Activated CD4-positive, alpha-beta T cell treated with anti-CD3 and anti-CD28 coated beads, Interleukin-2, amount 50 U/mL, for 4 hours (primary cell): ENCODE data around the gene NAP1L4.
"Not testable (repeated sequence)": the region's sequence is repeated elsewhere in the genome, so short reads cannot be mapped to it uniquely, and the experiment has no call there.

Experiments
- DNase-seq, 2 experiments: peaks; one replicate each; pipeline ENCODE4 v3.0.0-alpha.2; 2020

Gene NAP1L4

GRCh38 chr11:2920343-2920742 is 71.8 kb downstream of the NAP1L4 start:
- DNase-seq = no peak

GRCh38 chr11:2919837-2920236 is 72.3 kb downstream of the NAP1L4 start:
- no peak for DNase-seq

DNA sequence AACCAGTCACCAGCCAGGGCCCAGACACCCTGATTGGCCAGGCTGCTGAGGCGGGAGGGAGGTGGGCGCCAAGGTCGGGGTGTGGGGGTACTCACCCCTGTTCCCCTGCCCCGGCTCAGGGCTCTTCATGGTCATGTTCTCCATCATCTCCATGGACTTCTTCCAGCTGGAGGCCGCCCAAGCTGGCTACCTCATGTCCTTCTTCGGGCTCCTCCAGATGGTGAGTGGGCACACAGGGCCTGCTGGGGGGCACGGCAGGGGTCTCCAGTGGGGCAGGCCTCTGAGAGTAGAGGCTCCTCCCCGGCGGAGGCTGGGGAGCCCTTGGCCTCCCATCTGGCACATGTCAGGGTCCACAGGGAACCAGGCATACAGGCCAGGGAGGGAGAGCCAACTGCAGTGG is 72.9 kb downstream of the NAP1L4 start:
- no peak for DNase-seq

- DNase-seq = no peak
Measured at GRCh38 chr11:2917842-2918490, 74.2 kb downstream of the NAP1L4 start.

- no peak for DNase-seq
Measured at GRCh38 chr11:2916892-2917645, 75.1 kb downstream of the NAP1L4 start.

DNA sequence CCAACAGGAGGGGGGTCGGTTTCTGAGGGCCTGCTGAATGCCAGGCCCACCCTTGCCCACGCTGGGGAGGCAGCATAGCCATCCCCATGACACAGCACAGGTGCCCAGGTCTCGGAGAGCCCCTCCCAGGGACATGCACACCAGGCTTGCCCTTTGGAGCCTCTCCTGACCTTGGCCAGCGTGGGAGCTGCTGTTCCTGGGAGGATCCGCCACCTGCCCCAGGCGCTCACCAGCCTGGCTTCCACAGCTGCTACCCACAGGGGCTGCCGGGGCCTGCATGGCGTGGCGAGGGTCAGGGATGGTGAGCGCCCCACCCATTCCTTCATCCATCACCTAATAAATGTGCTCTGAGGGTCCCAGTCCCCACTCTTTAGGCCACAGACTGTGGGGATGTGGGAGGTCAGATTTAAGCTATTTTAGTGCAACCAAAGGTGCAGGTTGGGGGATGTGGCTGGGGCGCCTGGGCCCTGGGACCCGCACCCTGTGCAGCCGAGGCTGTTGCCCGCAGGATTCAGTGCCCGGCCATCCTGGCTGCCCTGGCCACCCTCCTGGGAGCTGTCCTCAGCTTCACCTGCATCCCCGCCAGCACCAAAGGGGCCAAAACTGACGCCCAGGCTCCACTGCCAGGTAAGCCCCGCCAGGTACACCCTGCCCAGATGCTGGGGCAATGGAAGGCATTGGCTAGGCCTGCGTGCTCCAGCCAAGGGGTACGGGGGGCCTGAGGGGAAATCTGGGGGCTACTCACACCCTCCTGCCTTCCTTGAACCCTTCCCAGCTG is 75.8 kb downstream of the NAP1L4 start:
- DNase-seq = no peak

DNA sequence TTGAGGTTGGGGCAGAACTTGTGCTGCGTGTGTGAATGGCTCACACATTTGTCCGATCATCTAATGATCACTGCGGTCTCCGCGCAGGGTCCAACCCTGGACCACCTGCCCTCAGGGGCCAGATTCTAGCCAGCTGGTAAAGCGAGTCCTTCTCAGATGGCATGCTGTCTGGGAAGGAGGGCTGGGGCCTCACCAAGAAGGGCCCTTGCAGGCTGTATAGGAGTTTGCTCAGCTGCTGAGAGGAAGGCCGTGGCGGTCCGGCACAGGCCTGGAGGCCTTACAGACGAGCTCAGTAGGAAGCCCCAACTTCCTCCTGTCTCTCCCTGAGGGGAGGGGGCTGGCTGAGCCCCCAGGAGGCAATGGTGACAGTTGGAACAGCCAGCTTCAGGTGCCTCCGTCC is 76.7 kb downstream of the NAP1L4 start:
- DNase-seq = no peak

GRCh38 chr11:2914455-2915195 is 77.5 kb downstream of the NAP1L4 start:
- DNase-seq = no peak

DNA sequence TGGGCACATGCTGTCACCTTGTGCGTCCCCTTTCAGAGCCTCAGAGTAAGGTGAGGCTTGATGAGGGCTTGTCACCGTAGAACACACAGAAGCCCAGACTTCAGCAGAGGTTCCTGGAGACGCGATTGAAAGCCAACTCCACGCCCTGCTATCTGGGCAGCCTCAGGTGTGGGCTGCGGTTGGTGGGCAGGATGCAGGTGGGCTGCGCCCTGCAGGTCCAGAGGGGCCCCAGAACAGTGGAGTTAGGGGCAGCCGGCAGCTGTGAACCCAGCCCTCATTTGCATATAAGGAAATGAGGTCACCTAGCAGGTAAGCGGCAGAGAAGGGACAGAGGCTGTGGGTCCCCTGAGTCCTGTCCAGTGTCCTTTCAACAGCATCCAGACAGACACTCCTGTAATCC is 78.4 kb downstream of the NAP1L4 start:
- DNase-seq = no peak

DNA sequence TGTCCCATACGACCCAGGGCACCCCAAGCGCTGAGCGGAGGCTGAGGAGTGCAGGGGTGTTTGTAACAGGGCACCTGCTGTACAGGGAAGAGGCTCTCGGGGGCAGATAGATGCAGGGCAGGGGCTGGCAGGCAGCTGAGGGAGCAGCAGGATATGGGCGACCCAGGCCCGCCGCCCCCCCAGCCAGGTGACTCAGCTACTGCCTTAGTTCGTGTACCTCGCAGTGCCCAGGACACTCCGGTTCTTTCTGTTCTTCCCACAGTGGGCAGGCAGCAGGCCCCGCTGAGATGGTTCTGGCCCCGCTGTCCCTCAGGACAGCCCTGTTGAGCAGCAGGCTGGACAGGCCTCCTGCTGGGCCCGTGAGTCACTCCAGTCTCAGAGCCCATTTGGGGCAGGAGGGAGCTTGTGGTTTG is 79.1 kb downstream of the NAP1L4 start:
- no peak for DNase-seq

DNA sequence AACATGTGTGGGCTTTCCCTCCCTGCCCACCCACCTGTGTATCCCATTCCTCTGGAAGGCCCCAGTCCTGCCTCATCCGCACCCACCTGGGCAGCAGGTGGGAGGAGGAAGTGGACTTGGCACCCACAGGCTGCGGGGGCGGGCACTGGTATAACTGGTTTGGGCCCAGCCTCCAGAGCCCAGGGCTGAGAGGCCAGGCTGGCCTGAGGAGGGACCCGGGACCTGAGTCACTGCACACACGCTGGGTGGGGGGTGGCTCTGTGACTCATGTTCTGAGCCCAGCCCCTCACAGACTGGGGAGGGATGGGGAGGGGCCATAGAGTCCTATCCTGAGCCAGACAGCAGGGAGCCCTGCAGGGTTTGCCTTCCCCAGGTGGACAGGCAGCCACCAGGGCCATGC is 79.6 kb downstream of the NAP1L4 start:
- DNase-seq = no peak

DNA sequence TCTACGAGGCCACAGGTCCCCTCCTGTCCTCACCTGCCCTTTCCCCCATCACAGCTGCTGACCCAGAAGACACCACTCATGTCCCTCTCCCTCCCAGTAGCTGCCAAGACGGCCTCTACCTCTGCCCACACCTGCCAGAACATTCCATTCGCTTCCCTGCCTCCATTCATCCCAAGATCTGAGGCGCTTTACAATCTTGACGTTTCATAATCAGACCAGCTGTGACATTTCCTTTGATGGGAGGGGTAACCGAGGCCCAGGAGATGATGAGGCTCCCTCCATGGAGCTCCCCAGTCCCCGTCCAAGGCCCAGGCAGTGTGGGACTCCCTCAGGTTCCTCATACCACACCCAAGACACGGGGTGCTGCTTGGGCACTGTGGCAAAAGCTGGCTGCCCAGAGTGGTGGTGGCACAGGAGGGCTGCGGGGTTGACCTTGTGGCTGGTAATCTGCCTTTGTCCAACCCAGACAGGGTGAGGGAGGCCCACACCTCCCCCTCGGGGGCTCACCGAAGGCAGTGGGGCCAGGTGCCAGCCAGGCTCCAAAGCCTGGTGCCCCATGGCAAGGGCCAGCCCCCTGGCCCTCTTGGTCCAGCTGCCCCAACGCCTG is 80.2 kb downstream of the NAP1L4 start:
- no peak for DNase-seq

DNA sequence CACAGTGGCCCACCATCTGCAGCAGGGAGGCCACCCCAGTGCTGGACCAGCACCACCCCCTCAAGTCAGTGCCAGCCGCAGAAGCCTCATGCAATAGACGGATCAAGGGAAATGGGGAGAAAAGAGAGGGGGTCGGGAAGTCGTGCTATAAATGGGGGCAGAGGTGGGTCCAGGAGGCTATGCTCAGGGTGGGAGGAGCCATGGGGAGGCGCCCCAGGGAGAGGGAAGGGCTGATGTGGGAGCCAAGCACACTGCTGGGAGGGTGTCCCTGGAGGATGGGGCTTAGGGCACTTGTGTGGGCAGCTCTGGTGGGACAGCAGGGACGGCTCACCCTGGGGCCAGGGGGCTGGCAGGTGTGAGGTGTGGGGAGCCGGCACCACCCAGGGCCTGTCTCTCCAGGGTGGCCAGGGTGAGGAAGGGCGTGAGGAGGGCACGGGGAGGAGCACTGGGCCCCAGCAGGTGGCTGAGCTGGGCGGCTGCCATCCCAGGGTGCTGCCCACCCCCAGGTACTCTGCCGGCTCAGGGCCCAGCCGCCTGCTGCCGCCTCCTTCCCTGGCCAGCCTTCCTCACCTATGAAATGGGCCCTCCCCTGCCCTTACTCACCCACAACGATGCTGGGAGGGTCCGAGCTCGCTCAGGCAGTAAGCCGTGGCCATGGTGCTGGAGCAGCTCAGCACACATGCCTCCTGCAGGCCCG is 80.9 kb downstream of the NAP1L4 start:
- no peak for DNase-seq

DNA sequence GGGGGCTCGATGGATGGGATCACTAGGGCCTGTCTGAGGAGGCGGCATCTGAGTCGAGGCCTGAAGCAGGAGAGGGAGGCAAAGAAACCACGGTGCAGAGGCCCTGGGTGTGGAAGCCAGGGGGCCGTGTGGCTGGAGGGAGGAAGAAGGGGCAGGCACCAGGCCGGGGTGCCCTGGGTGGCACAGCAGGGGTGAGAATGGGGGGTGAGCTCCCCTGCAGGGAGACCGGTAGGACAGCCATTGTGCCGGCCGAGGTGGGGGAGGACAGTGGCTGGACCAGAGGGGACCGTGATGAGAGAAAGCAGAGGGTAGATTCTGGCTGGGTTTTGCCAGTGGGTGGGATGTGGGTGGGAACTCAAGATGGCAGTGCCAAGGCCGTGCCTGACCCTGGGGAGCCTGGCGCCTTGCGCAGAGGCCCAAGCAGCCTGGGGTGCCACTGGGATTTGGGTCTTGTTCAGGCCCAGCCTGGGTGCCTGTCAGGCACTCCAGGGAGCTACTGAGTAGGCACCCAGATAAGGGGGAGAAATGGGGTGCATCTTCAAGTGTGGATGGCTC is 81.7 kb downstream of the NAP1L4 start:
- no peak for DNase-seq

- no peak for DNase-seq
Measured at GRCh38 chr11:2909133-2909902, 82.8 kb downstream of the NAP1L4 start.

- no peak for DNase-seq
Measured at GRCh38 chr11:2908130-2908529, 84.0 kb downstream of the NAP1L4 start.

DNA sequence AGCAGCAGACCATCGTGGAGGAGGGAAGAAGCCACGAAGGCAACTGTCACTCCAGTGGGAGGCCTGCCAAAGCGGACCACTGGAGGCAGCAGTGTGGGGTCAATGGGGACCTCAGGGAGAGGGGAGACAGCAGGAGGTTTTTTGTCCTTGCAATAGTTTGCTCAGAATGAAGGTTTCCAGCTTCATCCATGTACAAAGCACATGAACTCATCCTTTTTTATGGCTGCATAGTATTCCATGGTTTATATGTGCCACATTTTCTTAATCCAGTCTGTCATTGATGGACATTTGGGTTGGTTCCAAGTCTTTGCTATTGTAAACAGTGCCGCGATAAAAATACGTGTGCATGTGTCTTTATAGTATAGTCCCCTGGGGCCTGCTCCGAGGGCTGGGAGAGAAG is 86.8 kb downstream of the NAP1L4 start:
- not testable (repeated sequence) for DNase-seq

DNA sequence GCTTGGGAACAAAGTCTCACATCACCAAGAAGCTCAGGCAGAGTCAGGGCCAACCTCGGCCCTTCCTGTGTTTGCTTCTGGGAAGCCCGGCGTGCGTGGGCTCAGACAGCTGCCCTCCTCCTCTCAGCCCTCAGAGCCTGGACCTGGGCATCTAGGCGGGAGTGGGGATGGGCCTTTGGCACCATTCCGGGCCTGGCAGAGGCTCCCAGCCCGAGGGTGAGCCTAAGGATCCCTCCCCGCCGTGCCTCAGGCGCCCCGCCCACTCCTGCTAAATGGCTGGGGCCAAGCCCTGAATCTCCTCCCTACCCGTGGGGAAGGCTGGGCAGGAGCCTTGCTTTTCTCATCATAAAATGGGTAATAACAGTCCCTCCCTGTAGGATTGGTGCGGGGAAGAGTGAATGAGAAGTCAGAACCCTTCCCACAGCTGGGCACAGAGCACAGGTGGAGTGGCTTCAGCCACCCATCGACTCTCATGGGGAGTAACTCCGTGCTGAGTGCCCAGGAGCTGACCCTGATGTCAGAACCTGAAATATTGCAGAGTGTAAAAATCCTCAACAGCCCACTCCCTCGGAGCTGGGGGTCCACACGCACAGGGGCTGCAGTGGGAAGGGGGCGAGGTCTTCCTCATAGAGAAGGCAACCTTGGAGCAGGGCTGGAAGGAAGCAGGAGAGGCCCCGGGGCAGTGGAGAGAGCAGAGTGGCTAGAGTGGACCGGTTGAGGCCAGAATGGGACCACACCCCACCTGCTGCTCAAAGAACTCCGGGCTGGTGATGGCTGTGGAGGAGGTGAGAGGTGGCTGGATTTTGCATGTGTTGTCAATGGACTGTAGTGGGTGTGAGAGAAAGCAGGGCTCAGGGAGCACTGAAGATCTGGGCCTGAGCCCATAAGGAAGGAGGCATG is 87.7 kb downstream of the NAP1L4 start:
- DNase-seq = no peak

GRCh38 chr11:2903672-2904011 is 88.5 kb downstream of the NAP1L4 start:
- DNase-seq = no peak
